Tibial artery (tissue), 4 donors: Measurements from ENCODE around the gene XRN1.

Experiments used
- DNase-seq, 2 donors: peaks; one replicate each; pipeline ENCODE4 v3.0.0-alpha.2; 2019
- H3K27ac ChIP-seq, 2 donors: fragments of 200-600 bp; sonication (generic) in 1 of 2; 1 replicate in 1 of 2; 2 replicates in 1 of 2; pipeline ENCODE4 v1.5.1; 2018 to 2019; ENCODE audit warnings: mild to moderate bottlenecking in 1 of 2
- H3K27me3 ChIP-seq, 2 donors: fragments of 200-600 bp; sonication (generic) in 1 of 2; one replicate each; pipeline versions ENCODE4 v1.5.1 to v1.6.0; 2016 to 2019
- H3K36me3 ChIP-seq, 3 donors: fragments of 200-600 bp; sonication (generic) in 2 of 3; one replicate each; pipeline ENCODE4 v1.5.1; 2016 to 2019; ENCODE audit warnings: mild to moderate bottlenecking in 2 of 3
- H3K4me1 ChIP-seq, 4 donors: fragments of 200-600 bp; sonication (generic) in 2 of 4; 1 replicate in 3 of 4; 2 replicates in 1 of 4; pipeline ENCODE4 v1.5.1; 2016 to 2019
- H3K4me3 ChIP-seq, 2 donors: fragments of 200-600 bp; sonication (generic) in 1 of 2; 1 replicate in 1 of 2; 2 replicates in 1 of 2; pipeline ENCODE4 v1.5.1; 2018 to 2019; ENCODE audit warnings: mild to moderate bottlenecking in 2 of 2
- H3K9me3 ChIP-seq, 3 donors: fragments of 200-600 bp; sonication (generic) in 1 of 3; one replicate each; pipeline ENCODE4 v1.5.1; 2016 to 2019
- CTCF ChIP-seq, 2 experiments: fragments of 200-600 bp in 1 of 2; fragments of 450-650 bp in 1 of 2; IDR thresholded peaks; one replicate each; pipeline ENCODE4 v1.5.1; 2017 to 2019; ENCODE audit warnings: antibody characterized with exemption in 2 of 2, mild to moderate bottlenecking in 1 of 2, moderate library complexity in 1 of 2
- intact Hi-C: fragments of 100-400 bp; cut with DNase I; formaldehyde crosslinking; loops from one replicate; pipeline ENCODE4 v1.15.0; 2023; ENCODE audit warnings: low total_unique reads

Gene XRN1

GRCh38 chr3:142272200-142272891, 175.5 kb downstream of the XRN1 start:
- intact Hi-C loops: loop anchor here (10.0 kb wide), 2 partner anchors 88 to 148 kb away; no protein-coding TSS in a partner anchor
- Histone ChIP-seq H3K4me1 (peaks cover 0 to 16% (median 3%) of the 10 kb centered on the region in 4 donors), H3K9me3 (no peaks in the 10 kb centered on the region), H3K4me3 (no peak overlapping the region), H3K27ac (no peak overlapping the region), H3K27me3 (no peaks in the 10 kb centered on the region), H3K36me3 (no peaks in the 10 kb centered on the region)
- no peak for TF ChIP-seq CTCF (IDR thresholded peaks at IDR 0.05)
- no peak for DNase-seq

GRCh38 chr3:142270407-142270806, 177.4 kb downstream of the XRN1 start:
- no peaks in the 10 kb centered on the region for H3K36me3 ChIP-seq
- H3K27me3 ChIP-seq: no peaks in the 10 kb centered on the region
- no peaks in the 10 kb centered on the region for H3K9me3 ChIP-seq
- DNase-seq: no peak
- intact Hi-C loops: loop anchor here (10.0 kb wide), 2 partner anchors 86 to 146 kb away; no protein-coding TSS in a partner anchor
- no peak overlapping the region for H3K27ac ChIP-seq
- H3K4me1 ChIP-seq: peaks cover 0 to under 1% (median 0%) of the 10 kb centered on the region in 4 donors
- no peak for TF ChIP-seq CTCF (IDR thresholded peaks at IDR 0.05)
- H3K4me3 ChIP-seq: no peak overlapping the region

- Histone ChIP-seq H3K36me3 (no peaks in the 10 kb centered on the region), H3K27ac (no peak overlapping the region), H3K4me1 (no peaks in the 10 kb centered on the region), H3K27me3 (no peaks in the 10 kb centered on the region), H3K4me3 (no peak overlapping the region), H3K9me3 (no peaks in the 10 kb centered on the region)
- TF ChIP-seq CTCF (IDR thresholded peaks at IDR 0.05): no peak
- intact Hi-C loops: loop anchor here (10.0 kb wide), 2 partner anchors 85 to 145 kb away; no protein-coding TSS in a partner anchor
- no peak for DNase-seq
Observed at GRCh38 chr3:142269767-142270166, 178.1 kb downstream of the XRN1 start.

GRCh38 chr3:142268426-142268825, 179.4 kb downstream of the XRN1 start:
- H3K4me1 ChIP-seq: no peaks in the 10 kb centered on the region
- no peaks in the 10 kb centered on the region for H3K27me3 ChIP-seq
- intact Hi-C loops: no loop called here
- no peaks in the 10 kb centered on the region for H3K9me3 ChIP-seq
- no peak overlapping the region for H3K27ac ChIP-seq
- H3K36me3 ChIP-seq: no peaks in the 10 kb centered on the region
- no peak for DNase-seq
- no peak overlapping the region for H3K4me3 ChIP-seq
- TF ChIP-seq CTCF (IDR thresholded peaks at IDR 0.05): no peak

- Histone ChIP-seq H3K4me1 (no peaks in the 10 kb centered on the region), H3K36me3 (no peaks in the 10 kb centered on the region), H3K9me3 (no peaks in the 10 kb centered on the region), H3K4me3 (no peak overlapping the region), H3K27me3 (no peaks in the 10 kb centered on the region), H3K27ac (no peak overlapping the region)
- intact Hi-C loops: no loop called here
- DNase-seq: no peak
- no peak for TF ChIP-seq CTCF (IDR thresholded peaks at IDR 0.05)
Observed at GRCh38 chr3:142267269-142267668, 180.6 kb downstream of the XRN1 start.
